Activated T-helper 1 cell treated with anti-CD3 and anti-CD28 coated beads, Interleukin-2, amount 50 U/mL, for 16 hours (primary cell): Measurements from ENCODE around the gene DENND1A.
"Not testable (repeated sequence)": the region's sequence is repeated elsewhere in the genome, so short reads cannot be mapped to it uniquely, and the experiment has no call there.

Experiments
- DNase-seq, 2 donors: peaks; one replicate each; pipeline ENCODE4 v3.0.0-alpha.2; 2020; ENCODE audit warnings: low read depth in 1 of 2, low spot score in 1 of 2

Gene DENND1A

GRCh38 chr9:123447934-123448646 is 481.8 kb downstream of the DENND1A start:
- DNase-seq, result no peak

- no peak for DNase-seq
These were observed 483.8 kb downstream of the DENND1A start for GRCh38 chr9:123445981-123446610.

- DNase-seq, result no peak
These were observed 484.8 kb downstream of the DENND1A start for GRCh38 chr9:123445116-123445515.

GRCh38 chr9:123441769-123442168 is 488.2 kb downstream of the DENND1A start:
- no peak for DNase-seq

GRCh38 chr9:123440256-123440655 is 489.7 kb downstream of the DENND1A start:
- no peak for DNase-seq

GRCh38 chr9:123438821-123439220 is 491.1 kb downstream of the DENND1A start:
- DNase-seq, result no peak

- DNase-seq, result no peak
These were observed 491.6 kb downstream of the DENND1A start for GRCh38 chr9:123438321-123438720.

- no peak for DNase-seq
These were observed 492.7 kb downstream of the DENND1A start for GRCh38 chr9:123437201-123437600.

GRCh38 chr9:123435471-123435870 is 494.5 kb downstream of the DENND1A start:
- DNase-seq, result no peak

GRCh38 chr9:123434619-123435240 is 495.2 kb downstream of the DENND1A start:
- no peak for DNase-seq

- DNase-seq, result no peak
These were observed 497.3 kb downstream of the DENND1A start for GRCh38 chr9:123432331-123433236.

GRCh38 chr9:123431581-123431980 is 498.3 kb downstream of the DENND1A start:
- DNase-seq, result no peak

GRCh38 chr9:123428450-123428849 is 501.5 kb downstream of the DENND1A start:
- DNase-seq, result not testable (repeated sequence)

- no peak for DNase-seq
These were observed 503.5 kb downstream of the DENND1A start for GRCh38 chr9:123426406-123426805.

- DNase-seq, result no peak
These were observed 504.0 kb downstream of the DENND1A start for GRCh38 chr9:123425836-123426365.

- DNase-seq, result no peak
These were observed 504.6 kb downstream of the DENND1A start for GRCh38 chr9:123425261-123425821.

- no peak for DNase-seq
These were observed 505.2 kb downstream of the DENND1A start for GRCh38 chr9:123424552-123425225.

- DNase-seq, result no peak
These were observed 505.8 kb downstream of the DENND1A start for GRCh38 chr9:123424131-123424530.

GRCh38 chr9:123423311-123423640 is 506.6 kb downstream of the DENND1A start:
- no peak for DNase-seq

- no peak for DNase-seq
These were observed 507.2 kb downstream of the DENND1A start for GRCh38 chr9:123422635-123423310.
